Testis (tissue), 2 donors: ENCODE measurements around the gene MEOX1.

Experiments
- CTCF ChIP-seq, 3 experiments: fragments of 450-650 bp in 2 of 3; fragments of 200-600 bp in 1 of 3; sonication (generic) in 1 of 3; IDR thresholded peaks; one replicate each; pipeline ENCODE4 v1.5.1; 2016 to 2019; ENCODE audit warnings: antibody characterized with exemption in 3 of 3, mild to moderate bottlenecking in 2 of 3, moderate library complexity in 1 of 3
- POLR2A ChIP-seq: fragments of 450-650 bp; IDR thresholded peaks from one replicate; pipeline ENCODE4 v1.6.1; 2017; ENCODE audit warnings: antibody characterized with exemption, mild to moderate bottlenecking, moderate library complexity

GRCh38 chr17:43637563-43638323 is 24.0 kb downstream of the MEOX1 start:
- TF ChIP-seq CTCF (IDR thresholded peaks at IDR 0.05) (no peak), POLR2A (no peak)
